PC-3 (cell line): ENCODE results near the gene C16orf86. TPM values are rescaled to one million over a fixed set of nuclear protein-coding genes. Genes with fewer than 3 reads are reported as not detected.

Experiments used
- ATAC-seq: fragments of 200-7000 bp; cut with Tn5 transposase; 2 replicates; pipeline ENCODE4 v1.9.1; 2020; ENCODE audit warnings: mild to moderate bottlenecking, moderate library complexity
- BruUV-seq: library from RNA; stranded (reverse); fragments of 400-500 nt; replicated peaks from 2 replicates; lab custom pipeline; 2021; lab: Mats Ljungman, UMichigan
- CTCF ChIA-PET: fragments of 300-600 bp; sonication (Branson Sonifier 250); formaldehyde crosslinking; loops from one replicate; lab custom pipeline; 2022; ENCODE audit warnings: antibody characterized with exemption; lab: Charles Lee
- POLR2A ChIA-PET: fragments of 300-600 bp; sonication (Branson Sonifier 250); formaldehyde crosslinking; loops from one replicate; lab custom pipeline; 2022; ENCODE audit warnings: antibody characterized with exemption; ENCODE audit not compliant: unreplicated experiment; lab: Charles Lee
- DNase-seq: peaks from one replicate; pipeline ENCODE4 v3.0.0-alpha.2; 2015
- H2AFZ ChIP-seq: fragments of 300-600 bp; sonication (generic); 2 replicates; pipeline ENCODE4 v1.6.0; 2016; ENCODE audit warnings: antibody characterized with exemption, low read length
- H3F3A ChIP-seq: fragments of 300-600 bp; sonication (generic); one replicate; pipeline ENCODE4 v1.6.0; 2017; ENCODE audit warnings: antibody characterized with exemption, low read length, control low read depth, mild to moderate bottlenecking; ENCODE audit not compliant: unreplicated experiment
- H3K27ac ChIP-seq: fragments of 300-600 bp; sonication (generic); 2 replicates; pipeline ENCODE4 v1.5.1; 2016; ENCODE audit warnings: mild to moderate bottlenecking, low read length
- H3K27me3 ChIP-seq: fragments of 300-600 bp; sonication (generic); 2 replicates; pipeline ENCODE4 v1.6.1; 2016; ENCODE audit warnings: low read length, mixed read lengths
- H3K36me3 ChIP-seq: fragments of 300-600 bp; sonication (generic); 2 replicates; pipeline ENCODE4 v1.6.1; 2016; ENCODE audit warnings: low read depth, mixed run types, low read length, mixed read lengths
- H3K4me1 ChIP-seq: fragments of 300-600 bp; sonication (generic); 2 replicates; pipeline ENCODE4 v1.5.1; 2016; ENCODE audit warnings: low read length; ENCODE audit not compliant: insufficient read depth
- H3K4me2 ChIP-seq: fragments of 300-600 bp; sonication (generic); 2 replicates; pipeline ENCODE4 v1.6.0; 2016; ENCODE audit warnings: low read length
- H3K4me3 ChIP-seq: fragments of 300-600 bp; sonication (generic); 2 replicates; pipeline ENCODE4 v1.5.1; 2016; ENCODE audit warnings: mild to moderate bottlenecking, low read length, mixed read lengths
- H3K79me2 ChIP-seq: fragments of 300-600 bp; sonication (generic); 2 replicates; pipeline ENCODE4 v1.6.1; 2017; ENCODE audit warnings: low read length, mixed read lengths
- H3K9ac ChIP-seq: fragments of 300-600 bp; sonication (generic); 2 replicates; pipeline ENCODE4 v1.6.0; 2016; ENCODE audit warnings: mild to moderate bottlenecking, low read length
- H3K9me2 ChIP-seq: fragments of 300-600 bp; sonication (generic); replicated peaks from 2 replicates; pipeline ENCODE4 v1.6.1; 2016; ENCODE audit warnings: mixed run types, low read length, mixed read lengths
- H3K9me3 ChIP-seq: fragments of 300-600 bp; sonication (generic); 2 replicates; pipeline ENCODE4 v1.6.1; 2016; ENCODE audit warnings: low read length, mixed read lengths
- H4K20me1 ChIP-seq: fragments of 300-600 bp; sonication (generic); 2 replicates; pipeline ENCODE4 v1.6.1; 2016; ENCODE audit warnings: low read length, mixed read lengths
- CTCF ChIP-seq: fragments of 300-600 bp; sonication (generic); conservative IDR thresholded peaks from 2 replicates; pipeline ENCODE4 v1.5.1; 2017; ENCODE audit warnings: antibody characterized with exemption, low read depth, mild to moderate bottlenecking, low read length
- EZH2 ChIP-seq: fragments of 300-600 bp; sonication (generic); IDR thresholded peaks from one replicate; pipeline ENCODE4 v1.6.1; 2017; ENCODE audit warnings: antibody characterized with exemption, mild to moderate bottlenecking, low read length; ENCODE audit not compliant: unreplicated experiment
- EZH2phosphoT487 ChIP-seq: fragments of 300-600 bp; sonication (generic); IDR thresholded peaks from 2 replicates; pipeline ENCODE4 v1.6.1; 2018; ENCODE audit warnings: mild to moderate bottlenecking, antibody characterized with exemption, low read length, borderline replicate concordance
- intact Hi-C: fragments of 100-400 bp; cut with micrococcal nuclease; formaldehyde crosslinking; loops from 2 replicates; pipeline ENCODE4 v1.9.0; 2023
- total RNA-seq: library from RNA; depleted of rRNA; stranded (reverse); fragments of >200 nt; gene quantifications from 2 replicates; pipeline ENCODE4 v1.2.3, GENCODE V29; 2014; rRNA removed

C16orf86 gene
- total RNA-seq, 1 experiment from 2014 or later: not detected

- no peak for TF ChIP-seq EZH2phosphoT487
- TF ChIP-seq CTCF: no peak
- no peak for TF ChIP-seq EZH2
- Histone ChIP-seq H3K27ac (no peak overlapping the region), H3K9me2 (no peaks in the 10 kb centered on the region), H2AFZ (no peak overlapping the region), H3K36me3 (no peaks in the 10 kb centered on the region), H3K9me3 (no peaks in the 10 kb centered on the region), H4K20me1 (0 out of 2 replicates have a peak, but pooled peaks cover 5% of the 10 kb centered on the region), H3K79me2 (peaks cover 75% of the 10 kb centered on the region), H3K4me1 (peaks cover 7% of the 10 kb centered on the region; the same call in 1 of the 2 replicates), H3K9ac (no peak overlapping the region), H3K4me2 (no peak overlapping the region), H3F3A (no peaks in the 10 kb centered on the region), H3K4me3 (no peak overlapping the region), H3K27me3 (no peaks in the 10 kb centered on the region)
- ChIA-PET POLR2A (no interaction called here), CTCF (no interaction called here)
- DNase-seq (no peak), ATAC-seq (no peak)
- intact Hi-C loops: no loop called here
- no TSS peak for BruUV-seq
Observed at GRCh38 chr16:67714522-67714921, 47.9 kb downstream of the C16orf86 start.

DNA sequence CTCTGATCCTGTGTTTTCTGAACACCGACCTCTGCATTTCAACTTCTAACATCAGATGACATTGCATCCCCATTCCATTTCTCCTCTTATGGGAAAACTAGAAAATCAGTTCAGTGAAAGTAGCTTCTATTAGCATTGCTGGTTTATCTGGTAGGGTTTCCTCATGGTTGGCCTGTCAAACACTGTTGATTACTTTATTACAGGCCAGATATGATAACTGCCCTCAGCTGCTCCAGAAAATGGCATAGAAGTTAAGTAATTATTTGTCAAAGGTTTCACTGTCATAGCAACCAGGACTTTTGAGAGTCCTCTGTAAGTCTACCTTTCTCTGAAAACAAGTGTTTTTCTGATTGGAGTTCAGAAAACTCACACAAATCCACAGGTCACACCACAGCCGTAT is 49.5 kb downstream of the C16orf86 start:
- BruUV-seq: no TSS peak
- 0 out of 2 replicates have a peak, but pooled peaks cover 5% of the 10 kb centered on the region for H4K20me1 ChIP-seq
- ATAC-seq (no peak), DNase-seq (no peak)
- no peak overlapping the region for H3K4me2 ChIP-seq
- ChIA-PET CTCF (no interaction called here), POLR2A (interaction anchor here (0.6 kb wide), 1 partner anchor 70 kb away, joined by 10 read pairs; no protein-coding TSS in a partner anchor)
- no peaks in the 10 kb centered on the region for H3K36me3 ChIP-seq
- H3K9me2 ChIP-seq: no peaks in the 10 kb centered on the region
- no peak overlapping the region for H3K4me3 ChIP-seq
- TF ChIP-seq EZH2 (no peak), EZH2phosphoT487 (no peak), CTCF (no peak)
- no peak overlapping the region for H2AFZ ChIP-seq
- H3K79me2 ChIP-seq: peaks cover 70% of the 10 kb centered on the region
- no peak overlapping the region for H3K9ac ChIP-seq
- intact Hi-C loops: no loop called here
- H3F3A ChIP-seq: no peaks in the 10 kb centered on the region
- H3K4me1 ChIP-seq: peaks cover 16% of the 10 kb centered on the region
- no peaks in the 10 kb centered on the region for H3K9me3 ChIP-seq
- no peaks in the 10 kb centered on the region for H3K27me3 ChIP-seq
- no peak overlapping the region for H3K27ac ChIP-seq

Other genes with a start within 250 kb of the C16orf86 start
- gene HSD11B2, start 235.7 kb upstream of the C16orf86 start, total RNA-seq: 2.4 and 8.3 TPM in 2 replicates
- gene ATP6V0D1, start 185.7 kb upstream of the C16orf86 start, total RNA-seq: 65.5 and 76.6 TPM in 2 replicates
- gene AGRP, start 183.3 kb upstream of the C16orf86 start, total RNA-seq: not detected in 2 replicates
- gene RIPOR1, start 138.0 kb upstream of the C16orf86 start, total RNA-seq: 14.8 and 30.8 TPM in 2 replicates
- gene CTCF, start 104.3 kb upstream of the C16orf86 start, total RNA-seq: 30.3 and 34.7 TPM in 2 replicates
- 0.33 and 0.40 TPM in 2 replicates for gene CARMIL2, start 21.7 kb upstream of the C16orf86 start, total RNA-seq
- 26.3 and 31.7 TPM in 2 replicates for gene ACD, start 6.6 kb upstream of the C16orf86 start, total RNA-seq
- 15.1 and 16.4 TPM in 2 replicates for gene PARD6A, start 5.9 kb upstream of the C16orf86 start, total RNA-seq
- gene ENKD1, start 64 bp upstream of the C16orf86 start, total RNA-seq: 12.0 and 19.4 TPM in 2 replicates
- 21.8 and 22.2 TPM in 2 replicates for gene GFOD2, start 52.5 kb downstream of the C16orf86 start, total RNA-seq
- 5.5 and 7.7 TPM in 2 replicates for gene RANBP10, start 139.7 kb downstream of the C16orf86 start, total RNA-seq
- gene TSNAXIP1, start 140.1 kb downstream of the C16orf86 start, total RNA-seq: 0.44 and 0.86 TPM in 2 replicates
- 39.1 and 39.8 TPM in 2 replicates for gene THAP11, start 175.5 kb downstream of the C16orf86 start, total RNA-seq
- 98.5 and 167 TPM in 2 replicates for gene NUTF2, start 180.1 kb downstream of the C16orf86 start, total RNA-seq
- 31.8 and 35.1 TPM in 2 replicates for gene CENPT, start 180.9 kb downstream of the C16orf86 start, total RNA-seq
- 58.9 and 94.7 TPM in 2 replicates for gene EDC4, start 206.2 kb downstream of the C16orf86 start, total RNA-seq
- not detected in 2 replicates for gene NRN1L, start 218.1 kb downstream of the C16orf86 start, total RNA-seq
- gene PSKH1, start 226.4 kb downstream of the C16orf86 start, total RNA-seq: 6.6 and 8.3 TPM in 2 replicates